HG03354 (cell line): ENCODE measurements around the gene BROX.
A peak's percentile ranks its signal among the peaks of the same experiment; 100 is the strongest.
"Not testable (repeated sequence)": the region's sequence is repeated elsewhere in the genome, so short reads cannot be mapped to it uniquely, and the experiment has no call there.

Experiments
- ATAC-seq: cut with Tn5 transposase; IDR thresholded peaks from one replicate; pipeline ENCODE4 v1.9.1; 2021; ENCODE audit warnings: mild to moderate bottlenecking; ENCODE audit not compliant: unreplicated experiment, poor library complexity, severe bottlenecking

The BROX gene, protein sequence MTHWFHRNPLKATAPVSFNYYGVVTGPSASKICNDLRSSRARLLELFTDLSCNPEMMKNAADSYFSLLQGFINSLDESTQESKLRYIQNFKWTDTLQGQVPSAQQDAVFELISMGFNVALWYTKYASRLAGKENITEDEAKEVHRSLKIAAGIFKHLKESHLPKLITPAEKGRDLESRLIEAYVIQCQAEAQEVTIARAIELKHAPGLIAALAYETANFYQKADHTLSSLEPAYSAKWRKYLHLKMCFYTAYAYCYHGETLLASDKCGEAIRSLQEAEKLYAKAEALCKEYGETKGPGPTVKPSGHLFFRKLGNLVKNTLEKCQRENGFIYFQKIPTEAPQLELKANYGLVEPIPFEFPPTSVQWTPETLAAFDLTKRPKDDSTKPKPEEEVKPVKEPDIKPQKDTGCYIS

DNA sequence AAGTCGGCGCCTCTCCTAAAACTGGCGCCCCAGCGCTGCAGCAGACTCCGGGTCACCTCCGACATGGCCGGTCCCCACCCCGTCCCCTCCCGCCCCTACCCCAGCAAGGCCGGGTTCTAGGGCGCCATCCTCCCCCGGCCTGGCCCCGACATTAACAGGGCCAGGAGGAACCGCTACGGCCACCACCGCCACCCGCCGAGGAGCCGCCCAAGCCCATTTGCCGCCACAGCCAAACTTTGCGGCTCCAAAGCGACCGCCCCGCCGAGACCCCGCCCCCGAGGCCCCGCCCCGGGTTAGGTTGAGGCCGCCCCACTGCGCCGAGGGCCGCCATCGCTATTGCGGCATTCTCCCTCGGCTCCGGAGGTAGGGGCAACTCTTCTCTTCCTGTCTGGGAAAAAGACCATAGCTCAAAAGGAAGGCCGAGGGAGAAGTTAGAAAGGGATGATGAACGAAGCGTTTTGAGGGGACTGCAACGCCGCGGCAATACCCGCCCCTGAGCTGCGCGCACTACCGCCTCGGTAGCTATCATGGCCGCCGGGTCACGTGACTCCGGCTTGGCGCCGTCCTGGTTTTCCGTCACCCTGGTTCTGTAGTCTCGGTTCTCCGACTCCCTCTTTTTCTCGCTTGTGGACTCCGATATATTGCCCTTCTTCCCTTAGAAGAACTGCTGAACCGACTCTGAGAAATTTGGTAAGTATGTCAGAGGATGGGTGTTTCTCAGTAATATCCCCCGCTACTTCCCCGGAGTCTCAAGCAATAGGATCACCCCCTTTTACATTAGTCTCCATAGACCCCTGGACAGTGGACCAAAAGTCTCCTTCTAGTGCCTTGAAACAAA lies at the start of gene BROX, which contains the start of gene AIDA:
Gene BROX (plus strand): TSS at position 312 of the 838 bp plus-strand sequence. CDS start 3,136 bp downstream, outside the sequence.
Gene AIDA (minus strand): TSS at position 239 of the 838 bp plus-strand sequence. CDS start 174 bp downstream, at position 65.
- peak; percentile 83 for ATAC-seq

DNA sequence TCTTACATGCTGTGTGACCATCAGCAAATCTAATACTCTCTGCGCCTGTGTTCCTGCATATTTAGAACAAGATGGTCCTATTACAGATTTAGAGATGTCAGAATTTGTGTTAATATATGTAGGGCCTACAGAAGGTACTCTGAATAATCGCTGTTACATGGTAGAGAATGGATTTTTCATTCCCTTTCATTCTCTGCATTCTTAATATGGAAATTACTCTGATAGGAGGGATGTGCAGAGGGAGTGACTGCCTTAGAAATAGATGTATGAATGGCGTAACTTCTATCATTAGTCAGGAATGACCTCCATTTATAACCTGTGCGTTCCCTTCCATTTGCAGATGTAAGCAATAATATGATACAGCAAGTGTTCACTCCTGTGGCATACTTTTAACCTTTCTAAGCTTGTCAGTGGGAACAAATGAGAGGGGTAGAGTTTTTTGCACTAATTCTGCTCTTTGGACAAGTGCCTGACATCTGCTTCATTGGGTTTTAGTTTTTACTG lies 48.9 kb upstream of the BROX start:
- no peak for ATAC-seq

DNA sequence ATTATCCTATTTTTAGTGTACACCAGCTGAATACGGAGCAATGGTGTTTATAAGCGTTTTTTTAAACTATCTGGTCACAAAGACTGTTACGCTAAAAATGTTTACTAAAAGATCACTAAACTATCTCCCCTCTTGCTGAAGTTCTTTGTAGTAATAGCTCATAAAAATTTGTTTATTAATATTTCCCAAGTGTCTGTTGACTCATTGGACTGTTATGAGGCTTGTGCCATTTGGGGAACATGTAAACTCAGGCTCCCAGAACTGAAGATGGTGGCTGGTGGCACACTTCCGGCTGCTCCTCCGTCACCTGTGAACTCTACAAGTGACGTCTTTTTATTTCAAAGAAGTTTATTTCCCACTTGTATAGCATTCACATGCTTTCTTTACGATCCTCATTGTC lies 46.4 kb upstream of the BROX start:
- no peak for ATAC-seq

DNA sequence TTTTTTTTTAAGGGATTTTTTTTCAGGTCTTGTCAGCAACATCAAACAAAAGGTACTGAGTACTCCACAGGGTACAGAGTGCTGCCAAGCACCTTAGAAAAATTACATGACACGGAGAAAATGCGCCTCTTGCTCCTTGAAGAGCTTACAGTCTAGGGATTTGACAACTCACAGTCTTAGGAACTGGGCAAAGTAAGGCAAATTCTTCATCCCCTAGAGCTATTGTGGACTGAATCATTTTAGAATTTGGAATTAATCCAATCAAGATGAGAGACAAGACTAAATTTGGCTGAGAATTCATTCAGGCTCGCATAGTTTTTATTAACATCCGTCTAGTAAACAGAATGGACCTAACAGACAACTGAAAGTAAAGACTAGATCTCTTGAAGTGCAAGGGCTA lies 44.2 kb upstream of the BROX start:
- not testable (repeated sequence) for ATAC-seq

- ATAC-seq: not testable (repeated sequence)
These were observed 43.3 kb upstream of the BROX start for GRCh38 chr1:222669107-222669506.

GRCh38 chr1:222670110-222670509 lies 42.3 kb upstream of the BROX start:
- ATAC-seq: no peak

DNA sequence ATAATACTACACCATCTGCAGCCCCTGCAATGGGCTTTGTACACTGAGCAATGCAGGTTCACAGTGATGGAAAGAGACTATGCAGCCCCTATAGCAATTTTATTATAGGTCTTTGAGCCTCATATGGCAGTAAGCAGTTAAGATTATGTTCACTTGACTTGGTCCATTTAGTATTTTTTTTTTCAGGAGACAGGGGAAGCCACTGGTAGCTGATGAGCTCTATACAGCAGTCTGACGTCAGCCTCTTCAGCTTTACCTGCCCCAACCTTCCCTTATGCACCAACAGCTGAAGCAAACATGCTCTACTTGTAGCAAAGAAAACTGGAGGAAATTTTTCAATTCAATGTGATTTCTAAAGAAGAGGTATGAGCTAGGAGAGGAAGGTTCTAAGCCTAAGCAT lies 32.3 kb upstream of the BROX start:
- no peak for ATAC-seq

DNA sequence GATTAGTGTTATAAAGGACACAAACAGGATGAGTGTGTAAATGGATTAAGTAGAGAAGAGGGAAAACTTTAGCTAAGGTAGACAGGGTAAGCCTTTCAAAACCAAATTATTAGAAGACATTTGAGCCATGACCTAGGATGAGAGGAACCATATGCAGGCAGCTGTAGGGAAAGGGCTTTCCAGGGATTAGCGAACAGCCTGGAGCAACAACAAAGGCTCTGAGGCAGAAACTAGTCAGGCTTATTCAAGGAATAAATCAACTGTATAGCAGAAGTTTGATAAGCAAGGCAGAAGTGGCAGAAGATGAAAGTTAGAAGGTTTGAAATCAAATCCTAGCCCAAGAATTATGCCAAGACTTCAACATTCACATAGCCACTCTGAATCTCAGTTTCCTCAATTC lies 21.3 kb upstream of the BROX start:
- no peak for ATAC-seq

- no peak for ATAC-seq
These were observed 17.4 kb upstream of the BROX start for GRCh38 chr1:222694927-222695326.

DNA sequence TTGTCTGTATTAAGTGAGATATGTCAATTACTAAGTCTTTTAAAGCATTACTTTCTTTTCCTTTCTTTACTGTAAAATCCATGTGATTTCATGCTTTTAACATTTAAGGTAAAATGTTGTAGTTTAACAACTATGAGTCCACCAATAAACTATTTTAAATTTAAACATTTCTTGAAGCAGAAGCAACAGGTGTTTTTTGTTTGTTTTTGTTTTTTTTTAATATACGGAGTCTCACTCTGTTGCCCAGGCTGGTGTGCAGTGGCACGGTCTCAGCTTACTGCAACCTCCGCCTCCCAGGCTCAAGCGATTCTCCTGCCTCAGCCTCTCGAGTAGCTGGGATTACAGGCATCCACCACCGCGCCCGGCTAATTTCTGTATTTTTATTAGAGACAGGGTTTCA lies 15.6 kb upstream of the BROX start:
- ATAC-seq: no peak

DNA sequence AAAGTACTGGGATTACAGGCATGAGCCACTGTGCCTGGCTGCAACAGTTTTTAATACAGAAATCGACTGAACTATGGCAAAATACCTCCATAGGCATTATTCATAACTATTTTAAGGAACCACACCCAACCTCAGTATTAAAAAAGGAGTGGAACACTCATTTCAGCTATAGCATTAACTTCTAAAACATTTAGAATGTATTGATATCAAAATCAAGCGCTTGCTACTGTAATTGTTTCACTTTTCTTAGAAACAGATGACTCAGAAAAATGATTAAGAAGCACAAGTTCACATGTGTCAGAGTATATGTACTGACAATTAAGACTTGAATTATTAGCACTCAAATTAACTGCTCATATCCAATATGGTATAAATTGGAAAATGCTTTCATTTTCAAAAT lies 15.2 kb upstream of the BROX start:
- ATAC-seq: no peak

DNA sequence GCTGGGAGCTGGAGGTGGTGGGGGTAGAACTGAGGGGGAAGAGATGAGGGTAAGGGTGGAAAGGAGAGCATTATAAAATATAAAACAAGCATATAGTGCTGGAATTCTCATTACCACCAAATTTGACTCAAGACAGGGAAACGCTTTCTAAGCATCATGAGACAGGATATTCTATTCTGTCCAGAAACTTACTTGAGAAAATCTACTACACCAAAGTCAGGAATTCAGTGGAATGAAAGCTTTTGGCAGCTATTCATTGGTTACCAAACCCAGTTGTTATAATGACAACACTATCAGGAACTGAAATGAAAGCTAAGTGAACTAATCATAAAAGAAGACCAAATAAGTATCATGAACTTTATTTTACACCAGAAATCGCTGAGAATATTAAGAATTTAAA lies 14.5 kb upstream of the BROX start:
- no peak for ATAC-seq

GRCh38 chr1:222702210-222702609 lies 10.2 kb upstream of the BROX start:
- ATAC-seq: no peak

- ATAC-seq: no peak
These were observed 8.1 kb upstream of the BROX start for GRCh38 chr1:222704260-222704659.

- no peak for ATAC-seq
These were observed 5.5 kb upstream of the BROX start for GRCh38 chr1:222706815-222707214.

- no peak for ATAC-seq
These were observed 2.6 kb upstream of the BROX start for GRCh38 chr1:222709700-222710153.

DNA sequence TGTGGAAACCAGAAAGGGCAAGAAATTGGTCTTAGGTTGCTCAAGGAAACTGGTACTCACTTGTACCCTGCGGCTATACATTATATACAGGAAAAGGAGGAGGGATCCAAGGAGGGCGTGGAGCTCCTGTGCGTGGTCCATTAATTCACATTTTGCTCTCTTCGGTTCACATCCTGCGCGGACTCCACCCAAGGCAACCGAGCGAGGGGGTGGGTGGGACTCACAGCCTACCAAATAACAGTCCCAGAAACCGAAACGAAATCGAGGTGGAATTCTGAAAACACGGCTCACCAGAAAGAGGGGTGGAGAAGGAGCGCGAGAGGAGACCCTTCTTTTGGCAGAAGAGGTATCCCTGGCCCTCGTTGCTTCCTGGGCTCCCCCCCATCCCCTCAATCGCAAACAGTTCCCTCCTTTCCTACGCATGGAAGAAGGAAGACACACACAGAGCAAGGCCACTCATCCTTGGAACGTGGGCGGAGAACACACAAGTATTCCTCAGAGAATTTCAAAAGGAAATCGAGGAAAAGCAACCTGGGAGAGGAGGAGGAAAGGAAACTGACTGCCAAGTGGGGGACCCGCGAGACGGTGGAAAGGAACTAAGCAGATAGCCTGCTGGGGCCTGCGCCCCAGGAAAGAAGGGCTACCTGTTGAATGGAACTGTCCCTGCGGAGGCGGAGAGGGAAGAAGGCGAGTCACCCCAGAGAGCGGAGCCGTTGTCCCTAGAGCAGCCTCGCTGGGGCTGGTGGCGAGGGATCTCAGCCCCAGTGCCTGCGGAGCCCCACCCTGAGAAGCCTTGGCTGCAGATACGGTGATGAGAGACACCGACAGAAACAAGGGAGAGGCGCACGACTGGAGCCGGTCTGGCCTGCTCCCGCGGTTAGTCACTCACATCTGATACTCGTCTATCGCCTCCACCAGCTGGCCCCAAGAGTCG lies 778 bp upstream of the BROX start:
- ATAC-seq: peak; percentile 50

- ATAC-seq: peak; percentile 69
These were observed 962 bp downstream of the BROX start for GRCh38 chr1:222713091-222713961.

- no peak for ATAC-seq
These were observed 4.0 kb downstream of the BROX start for GRCh38 chr1:222716393-222716792.
